ENCODE results near the gene DNMT3A.

GRCh38 chr2:25333981-25334380, 7.7 kb downstream of the DNMT3A start:
- TF ChIP-seq POLR2AphosphoS5 (IDR thresholded peaks at IDR 0.05): no peak
- TF ChIP-seq, protein P1, sequence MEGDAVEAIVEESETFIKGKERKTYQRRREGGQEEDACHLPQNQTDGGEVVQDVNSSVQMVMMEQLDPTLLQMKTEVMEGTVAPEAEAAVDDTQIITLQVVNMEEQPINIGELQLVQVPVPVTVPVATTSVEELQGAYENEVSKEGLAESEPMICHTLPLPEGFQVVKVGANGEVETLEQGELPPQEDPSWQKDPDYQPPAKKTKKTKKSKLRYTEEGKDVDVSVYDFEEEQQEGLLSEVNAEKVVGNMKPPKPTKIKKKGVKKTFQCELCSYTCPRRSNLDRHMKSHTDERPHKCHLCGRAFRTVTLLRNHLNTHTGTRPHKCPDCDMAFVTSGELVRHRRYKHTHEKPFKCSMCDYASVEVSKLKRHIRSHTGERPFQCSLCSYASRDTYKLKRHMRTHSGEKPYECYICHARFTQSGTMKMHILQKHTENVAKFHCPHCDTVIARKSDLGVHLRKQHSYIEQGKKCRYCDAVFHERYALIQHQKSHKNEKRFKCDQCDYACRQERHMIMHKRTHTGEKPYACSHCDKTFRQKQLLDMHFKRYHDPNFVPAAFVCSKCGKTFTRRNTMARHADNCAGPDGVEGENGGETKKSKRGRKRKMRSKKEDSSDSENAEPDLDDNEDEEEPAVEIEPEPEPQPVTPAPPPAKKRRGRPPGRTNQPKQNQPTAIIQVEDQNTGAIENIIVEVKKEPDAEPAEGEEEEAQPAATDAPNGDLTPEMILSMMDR (IDR thresholded peaks at IDR 0.05): no peak
- TF ChIP-seq EP300 (IDR thresholded peaks at IDR 0.05): no peak
